Transverse colon (tissue), 4 donors: ENCODE results near the gene GNB4.

ENCODE experiments used
- CTCF ChIP-seq, 5 experiments: fragments of 200-600 bp in 3 of 5; fragments of 450-650 bp in 2 of 5; sonication (generic) in 3 of 5; IDR thresholded peaks; 1 replicate in 2 of 5; 2 replicates in 3 of 5; pipeline ENCODE4 v1.5.1; 2016 to 2017; ENCODE audit warnings: antibody characterized with exemption in 5 of 5, inconsistent platforms in 3 of 5, mild to moderate bottlenecking in 2 of 5, moderate library complexity in 1 of 5
- EP300 ChIP-seq: sonication (generic); formaldehyde crosslinking; IDR thresholded peaks from one replicate; pipeline ENCODE4 v1.6.1; 2017; ENCODE audit warnings: antibody characterized with exemption, low read depth
- POLR2AphosphoS5 ChIP-seq, 3 donors: sonication (generic); formaldehyde crosslinking; IDR thresholded peaks; one replicate each; pipeline ENCODE4 v1.6.1; 2016; ENCODE audit warnings: antibody characterized with exemption in 3 of 3

DNA sequence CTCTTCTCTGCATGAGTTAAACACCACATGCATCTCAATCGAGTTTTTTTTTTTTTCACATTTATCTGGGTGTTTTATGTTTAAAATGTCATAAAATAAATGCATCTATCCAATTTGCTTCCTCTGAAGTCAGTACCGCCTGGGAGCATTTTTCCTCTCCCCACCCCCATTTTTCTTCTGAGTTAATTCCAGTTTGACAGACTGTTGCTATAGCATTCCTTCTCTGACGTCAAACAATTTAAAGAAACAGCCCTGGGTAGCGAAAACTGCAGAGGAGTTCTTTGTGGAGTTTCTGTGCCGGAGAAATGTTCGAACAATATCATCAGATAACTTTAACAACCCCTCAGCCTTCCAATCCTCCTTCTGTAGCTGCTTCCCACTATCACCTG, 900 bp upstream of the GNB4 start:
- TF ChIP-seq POLR2AphosphoS5 (IDR thresholded peaks at IDR 0.05) (no peak), CTCF (IDR thresholded peaks at IDR 0.05) (no peak), EP300 (no peak)
